Type B pancreatic cell (in vitro differentiated cells): ENCODE data around the gene KTN1. TPM values are rescaled to one million over a fixed set of nuclear protein-coding genes. Genes with fewer than 3 reads are reported as not detected.

Experiments used
- DNase-seq: peaks from one replicate; pipeline ENCODE4 v3.0.0; 2021; ENCODE audit warnings: mixed read lengths; ENCODE audit not compliant: unreplicated experiment; ENCODE audit errors: extremely low spot score
- H3K27ac Mint-ChIP-seq: 2 replicates; pipeline ENCODE4 v1.8.0; 2021; ENCODE audit warnings: mild to moderate bottlenecking, mixed read lengths
- H3K27me3 Mint-ChIP-seq: 2 replicates; pipeline ENCODE4 v1.8.0; 2021; ENCODE audit warnings: mixed read lengths
- H3K36me3 Mint-ChIP-seq: 2 replicates; pipeline ENCODE4 v1.8.0; 2021; ENCODE audit warnings: mixed read lengths
- H3K4me1 Mint-ChIP-seq: one replicate; pipeline ENCODE4 v1.8.0; 2021; ENCODE audit warnings: mixed read lengths; ENCODE audit not compliant: unreplicated experiment
- H3K4me3 Mint-ChIP-seq: 2 replicates; pipeline ENCODE4 v1.8.0; 2021; ENCODE audit warnings: mild to moderate bottlenecking, mixed read lengths
- H3K9me3 Mint-ChIP-seq: 2 replicates; pipeline ENCODE4 v1.8.0; 2021; ENCODE audit warnings: mixed read lengths
- CTCF ChIP-seq: fragments of 200-600 bp; sonication (generic); conservative IDR thresholded peaks from 2 replicates; pipeline ENCODE4 v1.5.0; 2021; ENCODE audit warnings: antibody characterized with exemption, mild to moderate bottlenecking
- total RNA-seq: library from RNA; stranded (reverse); gene quantifications from 2 replicates; pipeline ENCODE4 v1.2.1, GENCODE V29; 2021; ENCODE audit warnings: low replicate concordance

KTN1 gene
- total RNA-seq, 1 donor from 2014 or later: 105 TPM

DNA sequence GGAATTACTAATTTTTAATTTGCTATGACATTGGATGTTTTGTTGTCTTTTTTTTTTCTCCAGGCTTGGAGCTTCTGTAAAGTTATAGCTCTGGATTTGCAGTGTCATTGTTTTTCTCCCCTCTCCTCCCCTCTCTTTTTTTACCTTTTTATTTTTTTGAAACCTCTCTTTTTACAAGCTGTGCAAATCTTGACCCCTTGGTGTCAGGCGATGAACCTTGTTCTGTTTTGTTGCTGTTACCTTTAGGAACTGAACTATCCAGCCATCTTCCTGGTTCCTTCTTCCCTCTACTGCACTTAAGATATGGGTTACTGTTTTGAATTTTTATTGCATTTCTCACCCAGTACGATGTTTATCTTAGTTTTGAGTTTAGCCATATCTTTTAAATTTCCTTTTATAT, 13.7 kb downstream of the KTN1 start:
- no peak for DNase-seq
- Mint-ChIP-seq H3K9me3 (peaks cover 7% of the 10 kb centered on the region), H3K36me3 (peaks cover 19% of the 10 kb centered on the region), H3K27me3 (no peaks in the 10 kb centered on the region), H3K27ac (peak overlapping the region; percentile 39), H3K4me3 (no peak overlapping the region), H3K4me1 (peaks cover 16% of the 10 kb centered on the region)
- no peak for TF ChIP-seq CTCF

DNA sequence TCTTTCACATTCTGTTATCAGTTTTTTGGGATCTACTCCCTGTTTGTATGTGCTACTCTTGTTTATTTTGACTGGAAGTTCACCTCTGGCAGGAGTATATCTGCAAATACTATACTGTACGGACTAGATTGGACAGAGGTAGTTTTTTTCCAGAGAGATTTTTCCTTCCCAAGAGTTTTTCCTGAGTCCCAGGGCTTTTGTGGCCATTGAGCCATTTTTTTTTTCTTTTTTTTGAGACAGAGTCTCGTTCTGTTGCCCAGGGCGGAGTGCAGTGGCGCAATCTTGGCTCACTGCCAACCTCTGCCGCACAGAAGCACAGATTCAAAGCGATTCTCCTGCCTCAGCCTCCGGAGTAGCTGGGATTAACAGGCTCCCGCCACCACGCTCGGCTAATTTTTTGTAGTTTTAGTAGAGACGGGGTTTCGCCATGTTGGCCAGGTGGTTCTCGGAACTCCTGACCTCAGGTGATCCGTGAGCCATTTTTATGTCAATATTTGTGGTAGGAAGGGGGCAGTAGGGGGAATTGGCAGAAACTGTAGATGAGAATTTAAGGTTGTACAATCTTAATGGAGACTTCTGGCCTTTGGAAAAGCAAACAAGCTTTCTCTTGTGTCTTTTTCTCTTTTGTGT, 19.4 kb downstream of the KTN1 start:
- peaks cover 4% of the 10 kb centered on the region for H3K4me1 Mint-ChIP-seq
- TF ChIP-seq CTCF: no peak
- H3K4me3 Mint-ChIP-seq: peak overlapping the region; percentile 41
- H3K36me3 Mint-ChIP-seq: peaks cover 27% of the 10 kb centered on the region
- peaks cover 11% of the 10 kb centered on the region for H3K9me3 Mint-ChIP-seq
- no peak for DNase-seq
- no peaks in the 10 kb centered on the region for H3K27me3 Mint-ChIP-seq
- H3K27ac Mint-ChIP-seq: no peak overlapping the region

GRCh38 chr14:55600784-55601561, 21.0 kb downstream of the KTN1 start:
- H3K27ac Mint-ChIP-seq: no peak overlapping the region
- no peaks in the 10 kb centered on the region for H3K4me1 Mint-ChIP-seq
- peaks cover 7% of the 10 kb centered on the region for H3K9me3 Mint-ChIP-seq
- no peaks in the 10 kb centered on the region for H3K27me3 Mint-ChIP-seq
- no peak for DNase-seq
- no peak overlapping the region for H3K4me3 Mint-ChIP-seq
- peaks cover 23% of the 10 kb centered on the region for H3K36me3 Mint-ChIP-seq
- no peak for TF ChIP-seq CTCF

- H3K4me1 Mint-ChIP-seq: peaks cover 5% of the 10 kb centered on the region
- TF ChIP-seq CTCF: no peak
- DNase-seq: no peak
- H3K9me3 Mint-ChIP-seq: peaks cover 7% of the 10 kb centered on the region
- H3K4me3 Mint-ChIP-seq: no peak overlapping the region
- H3K27me3 Mint-ChIP-seq: no peaks in the 10 kb centered on the region
- peaks cover 11% of the 10 kb centered on the region for H3K36me3 Mint-ChIP-seq
- no peak overlapping the region for H3K27ac Mint-ChIP-seq
These were observed 23.5 kb downstream of the KTN1 start for GRCh38 chr14:55603401-55603953.

- Mint-ChIP-seq H3K36me3 (peaks cover 7% of the 10 kb centered on the region), H3K9me3 (no peaks in the 10 kb centered on the region), H3K27ac (no peak overlapping the region), H3K4me1 (peaks cover 9% of the 10 kb centered on the region), H3K27me3 (no peaks in the 10 kb centered on the region), H3K4me3 (no peak overlapping the region)
- DNase-seq: no peak
- TF ChIP-seq CTCF: no peak
These were observed 24.5 kb downstream of the KTN1 start for GRCh38 chr14:55604488-55604887.
